HG03045 (cell line): ENCODE measurements around the gene NTN1.
"Not testable (repeated sequence)": the region's sequence is repeated elsewhere in the genome, so short reads cannot be mapped to it uniquely, and the experiment has no call there.

Experiments
- ATAC-seq: cut with Tn5 transposase; IDR thresholded peaks from one replicate; pipeline ENCODE4 v1.9.1; 2021; ENCODE audit warnings: mild to moderate bottlenecking, moderate library complexity; ENCODE audit not compliant: unreplicated experiment

NTN1 gene

GRCh38 chr17:9241371-9241712 lies 220.0 kb downstream of the NTN1 start:
- no peak for ATAC-seq

DNA sequence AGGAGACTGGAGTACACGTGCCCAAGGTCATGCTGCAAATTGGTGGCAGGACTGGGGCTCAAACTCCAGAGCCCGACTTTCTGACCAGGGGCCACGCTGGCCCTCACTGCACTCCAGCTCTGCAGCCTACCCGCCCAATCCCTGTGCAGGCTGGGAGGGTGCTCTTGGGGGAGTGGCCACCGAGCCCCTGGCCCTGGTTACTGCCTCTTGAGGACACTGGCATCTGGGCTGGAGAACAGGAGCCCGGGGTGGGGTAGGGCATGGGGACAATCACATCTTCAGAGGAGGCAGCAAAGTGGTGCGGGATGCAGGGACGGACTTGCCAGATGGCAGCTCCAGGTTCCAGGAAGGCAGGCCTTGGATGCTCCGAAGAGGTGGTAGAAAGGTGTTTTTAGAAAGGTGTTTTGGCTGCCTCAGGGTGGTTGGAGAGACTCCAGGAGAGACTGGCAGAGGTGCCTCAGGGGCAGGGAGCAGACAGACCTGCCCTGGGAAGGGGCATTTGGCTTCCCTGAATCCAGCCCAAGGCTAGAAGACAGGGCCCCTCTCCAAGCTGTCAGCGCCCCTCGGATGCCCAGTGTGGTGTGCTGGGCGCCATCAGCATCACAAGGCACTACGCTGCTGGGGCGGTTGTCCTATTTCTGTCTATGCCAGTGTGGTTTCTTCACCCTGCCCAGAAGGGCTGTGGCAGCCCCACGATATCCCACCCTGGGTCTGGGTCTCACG lies 220.6 kb downstream of the NTN1 start:
- no peak for ATAC-seq

DNA sequence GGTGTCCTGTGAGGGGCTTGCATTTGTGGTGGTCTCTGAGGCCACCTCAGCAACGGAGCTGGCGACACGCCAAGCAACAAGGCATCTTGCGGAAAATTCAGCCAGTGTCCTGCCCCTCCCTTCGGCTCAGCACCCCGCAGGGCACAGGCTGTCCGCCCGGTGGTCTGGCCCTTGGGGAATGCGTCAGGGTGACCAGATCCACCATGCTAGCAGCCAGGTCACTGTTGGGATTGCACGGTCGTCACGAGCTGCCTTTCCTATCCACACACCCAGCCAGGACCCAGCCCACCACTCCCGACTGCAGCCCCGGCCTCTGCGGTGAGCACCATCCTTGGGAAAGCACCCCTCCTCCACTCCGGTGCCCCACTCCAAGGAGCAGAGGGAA lies 221.2 kb downstream of the NTN1 start:
- no peak for ATAC-seq

GRCh38 chr17:9242983-9243382 lies 221.7 kb downstream of the NTN1 start:
- ATAC-seq: no peak

DNA sequence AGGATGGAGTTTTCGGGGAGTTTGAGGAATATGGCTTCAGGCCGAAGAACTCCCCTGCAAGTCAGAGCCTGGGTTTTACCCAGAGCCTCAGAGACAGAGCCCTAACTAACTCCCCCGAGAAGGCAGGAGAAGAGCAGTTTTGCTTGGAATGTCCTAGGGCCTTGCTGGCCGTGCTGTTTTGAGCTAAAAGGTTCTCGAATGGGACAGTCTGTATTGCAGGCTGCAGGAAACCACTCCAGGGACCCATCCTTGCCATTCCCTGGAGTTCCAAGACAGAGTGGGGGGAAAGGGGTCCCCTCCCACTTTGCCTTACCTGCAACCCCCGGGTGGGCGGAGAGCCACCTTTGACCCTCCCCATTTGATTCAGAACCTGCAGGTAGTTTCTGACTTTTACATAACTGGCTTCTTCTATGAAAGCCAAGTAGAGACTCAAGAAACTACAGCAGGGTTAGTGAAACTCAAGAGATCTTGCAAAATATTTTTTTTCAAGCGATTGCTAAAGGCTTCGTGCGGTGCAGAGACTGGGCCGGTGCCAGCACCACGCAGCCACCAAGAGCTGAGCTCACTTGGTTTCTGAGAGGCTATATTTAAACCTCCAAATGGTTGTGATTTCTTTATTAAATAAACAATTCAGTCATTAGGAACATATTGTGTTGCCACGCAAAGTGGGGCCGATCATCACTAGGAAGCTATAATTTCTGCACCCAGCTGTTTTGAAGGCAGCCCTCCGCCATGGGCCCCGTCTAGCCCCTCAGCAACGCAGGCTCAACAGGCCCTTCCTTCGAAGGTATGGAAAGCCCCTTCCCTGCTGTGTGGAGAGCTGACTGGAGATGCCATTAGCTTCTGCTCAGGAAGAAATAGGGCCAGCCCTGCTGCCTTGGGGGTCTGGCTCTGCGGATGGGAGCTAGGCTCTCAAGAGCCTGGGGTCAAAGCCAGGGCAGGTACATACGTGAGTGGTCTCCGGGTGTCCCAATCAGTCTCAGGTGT lies 223.0 kb downstream of the NTN1 start:
- ATAC-seq: no peak

- no peak for ATAC-seq
Observed at GRCh38 chr17:9247401-9247938, 226.2 kb downstream of the NTN1 start.

GRCh38 chr17:9249245-9249953 lies 228.1 kb downstream of the NTN1 start:
- ATAC-seq: no peak

GRCh38 chr17:9251273-9251672 lies 230.0 kb downstream of the NTN1 start:
- no peak for ATAC-seq

DNA sequence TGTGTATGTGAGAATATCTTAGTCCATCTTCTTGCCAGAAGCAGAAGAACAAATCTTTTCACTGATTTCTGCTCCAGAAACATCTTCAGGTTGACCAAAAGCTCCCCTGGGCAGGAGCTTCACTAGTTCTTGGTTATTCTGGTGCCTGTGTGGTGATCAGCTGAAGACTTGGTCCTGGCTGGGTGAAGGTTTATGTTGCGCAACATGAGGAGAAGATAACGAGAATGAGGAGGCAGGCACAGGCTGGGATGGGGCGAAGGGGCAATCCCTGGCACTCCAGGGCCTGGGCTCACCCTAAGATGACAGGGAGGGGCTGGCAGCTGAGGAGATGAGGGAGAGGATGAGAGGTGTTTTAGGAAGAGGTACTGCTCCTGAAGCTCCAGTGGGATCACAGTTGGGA lies 232.0 kb downstream of the NTN1 start:
- ATAC-seq: no peak

DNA sequence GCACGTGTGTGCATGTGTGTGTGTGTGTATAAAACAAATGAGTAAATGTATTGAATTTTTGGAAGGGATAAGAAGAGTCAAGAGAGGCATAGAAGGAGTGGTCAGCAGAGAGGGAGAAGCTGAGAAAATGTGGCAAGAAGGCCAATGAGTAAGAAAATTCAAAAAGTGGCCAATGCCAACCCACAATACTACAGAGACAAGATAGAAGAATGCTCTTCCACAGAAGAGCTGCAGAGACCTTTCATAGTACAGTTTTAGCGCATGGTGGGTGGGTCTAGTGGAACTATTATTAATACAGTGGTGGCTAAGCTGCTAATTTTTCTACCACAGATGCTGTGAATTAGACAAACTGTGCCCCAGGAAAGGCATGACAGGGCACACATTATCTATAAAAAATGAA lies 233.5 kb downstream of the NTN1 start:
- no peak for ATAC-seq

GRCh38 chr17:9255833-9256232 lies 234.5 kb downstream of the NTN1 start:
- ATAC-seq: no peak

- ATAC-seq: no peak
Observed at GRCh38 chr17:9256361-9256750, 235.0 kb downstream of the NTN1 start.

- ATAC-seq: no peak
Observed at GRCh38 chr17:9256751-9257629, 235.7 kb downstream of the NTN1 start.

GRCh38 chr17:9257630-9257965 lies 236.3 kb downstream of the NTN1 start:
- not testable (repeated sequence) for ATAC-seq

- no peak for ATAC-seq
Observed at GRCh38 chr17:9258115-9259015, 237.1 kb downstream of the NTN1 start.

DNA sequence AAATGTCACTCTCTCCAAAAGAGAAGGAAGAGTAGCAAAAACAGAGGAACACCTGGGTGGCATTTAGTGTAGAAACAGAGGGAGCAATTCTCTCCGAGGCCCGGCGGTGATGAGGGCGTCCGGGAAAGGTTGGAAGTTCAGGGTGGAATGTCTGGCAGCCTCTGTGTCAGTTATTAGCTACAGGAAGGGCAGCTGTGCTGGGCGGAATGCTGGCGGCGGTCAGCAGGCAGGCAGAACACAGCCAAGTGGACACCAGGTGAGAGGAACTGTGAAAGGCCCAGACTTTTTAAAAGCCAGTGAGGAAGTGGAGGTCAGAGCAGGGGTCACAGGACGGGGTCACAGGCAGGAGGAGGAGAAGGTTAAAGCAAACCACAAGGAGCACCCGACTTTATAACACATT lies 238.1 kb downstream of the NTN1 start:
- no peak for ATAC-seq

GRCh38 chr17:9261081-9262012 lies 240.0 kb downstream of the NTN1 start:
- no peak for ATAC-seq

- ATAC-seq: no peak
Observed at GRCh38 chr17:9266031-9266680, 244.8 kb downstream of the NTN1 start.
